Activated T-cell treated with anti-CD3 and anti-CD28 coated beads, Interleukin-2, amount 50 U/mL, for 4 hours (primary cell): ENCODE results near the gene EIF4E3. TPM values are rescaled to one million over a fixed set of nuclear protein-coding genes. Genes with fewer than 3 reads are reported as not detected.

Source experiments
- ATAC-seq, 2 donors: fragments of 200-7000 bp; cut with Tn5 transposase; one replicate each; pipeline ENCODE4 v1.10.0; 2021
- DNase-seq: peaks from one replicate; pipeline ENCODE4 v3.0.0-alpha.2; 2020
- H3K27me3 Mint-ChIP-seq: one replicate; pipeline ENCODE4 v1.8.0; 2021; ENCODE audit warnings: low read depth, mixed read lengths
- H3K36me3 Mint-ChIP-seq: one replicate; pipeline ENCODE4 v1.8.0; 2022; ENCODE audit warnings: mixed read lengths; ENCODE audit not compliant: insufficient read depth
- H3K4me1 Mint-ChIP-seq: one replicate; pipeline ENCODE4 v1.8.0; 2021; ENCODE audit warnings: low read depth, mixed read lengths
- H3K4me3 Mint-ChIP-seq: one replicate; pipeline ENCODE4 v1.8.0; 2021; ENCODE audit warnings: mild to moderate bottlenecking, moderate library complexity, mixed read lengths
- H3K9me3 Mint-ChIP-seq: one replicate; pipeline ENCODE4 v1.8.0; 2021; ENCODE audit warnings: mixed read lengths
- total RNA-seq, 3 donors: library from RNA; stranded (reverse); gene quantifications; one replicate each; pipeline ENCODE4 v1.2.1, GENCODE V29; 2021

EIF4E3 gene
- total RNA-seq, 3 donors from 2014 or later, result 13.4 to 17.0 (median 14.3) TPM

GRCh38 chr3:71734881-71735280, 9.7 kb upstream of the EIF4E3 start:
- Mint-ChIP-seq H3K4me1 (peaks cover 7% of the 10 kb centered on the region), H3K9me3 (peaks cover 8% of the 10 kb centered on the region), H3K27me3 (peaks cover 17% of the 10 kb centered on the region), H3K36me3 (peaks cover 2% of the 10 kb centered on the region), H3K4me3 (no peak overlapping the region)
- DNase-seq, result no peak
- no peak for ATAC-seq

- no peak for ATAC-seq
- H3K9me3 Mint-ChIP-seq, result peaks cover 8% of the 10 kb centered on the region
- H3K36me3 Mint-ChIP-seq, result no peaks in the 10 kb centered on the region
- H3K27me3 Mint-ChIP-seq, result peaks cover 15% of the 10 kb centered on the region
- no peak for DNase-seq
- H3K4me3 Mint-ChIP-seq, result no peak overlapping the region
- peaks cover 20% of the 10 kb centered on the region for H3K4me1 Mint-ChIP-seq
These were observed 8.1 kb upstream of the EIF4E3 start for GRCh38 chr3:71733319-71733718.

GRCh38 chr3:71732637-71733036, 7.4 kb upstream of the EIF4E3 start:
- peaks cover 8% of the 10 kb centered on the region for H3K9me3 Mint-ChIP-seq
- no peak for DNase-seq
- H3K4me3 Mint-ChIP-seq, result no peak overlapping the region
- H3K27me3 Mint-ChIP-seq, result peaks cover 14% of the 10 kb centered on the region
- no peaks in the 10 kb centered on the region for H3K36me3 Mint-ChIP-seq
- ATAC-seq, result no peak
- H3K4me1 Mint-ChIP-seq, result peaks cover 22% of the 10 kb centered on the region

GRCh38 chr3:71728632-71729342, 3.6 kb upstream of the EIF4E3 start:
- Mint-ChIP-seq H3K36me3 (no peaks in the 10 kb centered on the region), H3K9me3 (no peaks in the 10 kb centered on the region), H3K4me1 (peaks cover 43% of the 10 kb centered on the region), H3K4me3 (no peak overlapping the region), H3K27me3 (no peaks in the 10 kb centered on the region)
- ATAC-seq (no peak), DNase-seq (no peak)

- Mint-ChIP-seq H3K36me3 (peaks cover 5% of the 10 kb centered on the region), H3K9me3 (no peaks in the 10 kb centered on the region), H3K4me3 (peak overlapping the region; percentile 91), H3K27me3 (no peaks in the 10 kb centered on the region), H3K4me1 (peaks cover 69% of the 10 kb centered on the region)
- ATAC-seq (peak; percentile 22 to 25), DNase-seq (peak; percentile 43)
These were observed 944 bp upstream of the EIF4E3 start for GRCh38 chr3:71726146-71726545.

- DNase-seq, result no peak
- peaks cover 11% of the 10 kb centered on the region for H3K36me3 Mint-ChIP-seq
- H3K4me3 Mint-ChIP-seq, result peak overlapping the region; percentile 91
- no peaks in the 10 kb centered on the region for H3K9me3 Mint-ChIP-seq
- no peaks in the 10 kb centered on the region for H3K27me3 Mint-ChIP-seq
- peaks cover 71% of the 10 kb centered on the region for H3K4me1 Mint-ChIP-seq
- peak; percentile 48 to 55 for ATAC-seq
These were observed 475 bp downstream of the EIF4E3 start for GRCh38 chr3:71724584-71725270.

GRCh38 chr3:71724171-71724453, 1.1 kb downstream of the EIF4E3 start:
- DNase-seq, result no peak
- no peak for ATAC-seq
- Mint-ChIP-seq H3K27me3 (no peaks in the 10 kb centered on the region), H3K4me3 (peak overlapping the region; percentile 91), H3K36me3 (peaks cover 13% of the 10 kb centered on the region), H3K4me1 (peaks cover 70% of the 10 kb centered on the region), H3K9me3 (no peaks in the 10 kb centered on the region)

GRCh38 chr3:71723452-71724170, 1.6 kb downstream of the EIF4E3 start:
- ATAC-seq, result peak; percentile 33 to 48

GRCh38 chr3:71722693-71723092, 2.5 kb downstream of the EIF4E3 start:
- ATAC-seq (no peak), DNase-seq (no peak)
- peaks cover 13% of the 10 kb centered on the region for H3K36me3 Mint-ChIP-seq
- peaks cover 77% of the 10 kb centered on the region for H3K4me1 Mint-ChIP-seq
- H3K9me3 Mint-ChIP-seq, result no peaks in the 10 kb centered on the region
- peak overlapping the region; percentile 91 for H3K4me3 Mint-ChIP-seq
- no peaks in the 10 kb centered on the region for H3K27me3 Mint-ChIP-seq

More at GRCh38 chr3:71723452-71724170, 1.6 kb downstream of the EIF4E3 start:
- peaks cover 13% of the 10 kb centered on the region for H3K36me3 Mint-ChIP-seq
- H3K27me3 Mint-ChIP-seq, result no peaks in the 10 kb centered on the region
- peaks cover 72% of the 10 kb centered on the region for H3K4me1 Mint-ChIP-seq
- DNase-seq, result peak; percentile 30
- H3K9me3 Mint-ChIP-seq, result no peaks in the 10 kb centered on the region
- H3K4me3 Mint-ChIP-seq, result peak overlapping the region; percentile 91

- H3K4me3 Mint-ChIP-seq, result peak overlapping the region; percentile 70
- ATAC-seq (peak in 1 of 2 donors; percentile 6), DNase-seq (peak; percentile 27)
- H3K36me3 Mint-ChIP-seq, result peaks cover 13% of the 10 kb centered on the region
- no peaks in the 10 kb centered on the region for H3K9me3 Mint-ChIP-seq
- no peaks in the 10 kb centered on the region for H3K27me3 Mint-ChIP-seq
- H3K4me1 Mint-ChIP-seq, result peaks cover 84% of the 10 kb centered on the region
These were observed 3.5 kb downstream of the EIF4E3 start for GRCh38 chr3:71721651-71722157.

- Mint-ChIP-seq H3K36me3 (peaks cover 13% of the 10 kb centered on the region), H3K4me1 (peaks cover 82% of the 10 kb centered on the region), H3K9me3 (no peaks in the 10 kb centered on the region), H3K4me3 (peak overlapping the region; percentile 70), H3K27me3 (no peaks in the 10 kb centered on the region)
- DNase-seq (no peak), ATAC-seq (no peak)
These were observed 4.2 kb downstream of the EIF4E3 start for GRCh38 chr3:71721002-71721401.

- no peak for DNase-seq
- Mint-ChIP-seq H3K27me3 (no peaks in the 10 kb centered on the region), H3K36me3 (peaks cover 13% of the 10 kb centered on the region), H3K4me3 (peak overlapping the region; percentile 27), H3K4me1 (peaks cover 90% of the 10 kb centered on the region), H3K9me3 (no peaks in the 10 kb centered on the region)
- ATAC-seq, result peak; percentile 21 to 30
These were observed 7.1 kb downstream of the EIF4E3 start for GRCh38 chr3:71718072-71718471.

- H3K36me3 Mint-ChIP-seq, result peaks cover 3% of the 10 kb centered on the region
- peaks cover 84% of the 10 kb centered on the region for H3K4me1 Mint-ChIP-seq
- no peaks in the 10 kb centered on the region for H3K9me3 Mint-ChIP-seq
- DNase-seq (no peak), ATAC-seq (no peak)
- no peaks in the 10 kb centered on the region for H3K27me3 Mint-ChIP-seq
- H3K4me3 Mint-ChIP-seq, result no peak overlapping the region
These were observed 10.6 kb downstream of the EIF4E3 start for GRCh38 chr3:71714595-71714994.

- Mint-ChIP-seq H3K36me3 (peaks cover 11% of the 10 kb centered on the region), H3K4me3 (no peak overlapping the region), H3K4me1 (peaks cover 77% of the 10 kb centered on the region), H3K27me3 (no peaks in the 10 kb centered on the region), H3K9me3 (no peaks in the 10 kb centered on the region)
- no peak for DNase-seq
- no peak for ATAC-seq
These were observed 12.2 kb downstream of the EIF4E3 start for GRCh38 chr3:71713041-71713440.
